ENCODE data around the gene TTC33.
"Not testable (repeated sequence)": the region's sequence is repeated elsewhere in the genome, so short reads cannot be mapped to it uniquely, and the experiment has no call there.

Gene TTC33

GRCh38 chr5:40678460-40679147 lies 77.2 kb downstream of the TTC33 start:
- DNase-seq, result no peak

GRCh38 chr5:40678026-40678425 lies 77.7 kb downstream of the TTC33 start:
- no peak for DNase-seq

- no peak for DNase-seq
These were observed 78.3 kb downstream of the TTC33 start for GRCh38 chr5:40677456-40677855.

- peak; percentile 52 for DNase-seq
These were observed 79.0 kb downstream of the TTC33 start for GRCh38 chr5:40676613-40677343.

- no peak for DNase-seq
These were observed 80.2 kb downstream of the TTC33 start for GRCh38 chr5:40675396-40676133.

GRCh38 chr5:40674661-40675235 lies 81.0 kb downstream of the TTC33 start:
- no peak for DNase-seq

- DNase-seq, result no peak
These were observed 83.3 kb downstream of the TTC33 start for GRCh38 chr5:40672425-40672824.

GRCh38 chr5:40669606-40670390 lies 86.0 kb downstream of the TTC33 start:
- DNase-seq, result no peak

GRCh38 chr5:40667161-40667663 lies 88.5 kb downstream of the TTC33 start:
- DNase-seq, result no peak

- no peak for DNase-seq
These were observed 89.1 kb downstream of the TTC33 start for GRCh38 chr5:40666657-40667056.

- no peak for DNase-seq
These were observed 90.0 kb downstream of the TTC33 start for GRCh38 chr5:40665635-40666298.

- DNase-seq, result no peak
These were observed 95.0 kb downstream of the TTC33 start for GRCh38 chr5:40660751-40661150.

GRCh38 chr5:40656766-40657165 lies 99.0 kb downstream of the TTC33 start:
- no peak for DNase-seq

GRCh38 chr5:40656091-40656490 lies 99.7 kb downstream of the TTC33 start:
- DNase-seq, result not testable (repeated sequence)

GRCh38 chr5:40655138-40655537 lies 100.6 kb downstream of the TTC33 start:
- no peak for DNase-seq

GRCh38 chr5:40654377-40654991 lies 101.3 kb downstream of the TTC33 start:
- no peak for DNase-seq

GRCh38 chr5:40653221-40654022 lies 102.3 kb downstream of the TTC33 start:
- no peak for DNase-seq

GRCh38 chr5:40652441-40653220 lies 103.1 kb downstream of the TTC33 start:
- DNase-seq, result no peak

GRCh38 chr5:40651201-40651600 lies 104.6 kb downstream of the TTC33 start:
- no peak for DNase-seq

Measured in NCI-H1417 treated with DMSO at 0.1 percent for 48 hours (cell line).